ENCODE results near the gene FLT1.

Gene FLT1

DNA sequence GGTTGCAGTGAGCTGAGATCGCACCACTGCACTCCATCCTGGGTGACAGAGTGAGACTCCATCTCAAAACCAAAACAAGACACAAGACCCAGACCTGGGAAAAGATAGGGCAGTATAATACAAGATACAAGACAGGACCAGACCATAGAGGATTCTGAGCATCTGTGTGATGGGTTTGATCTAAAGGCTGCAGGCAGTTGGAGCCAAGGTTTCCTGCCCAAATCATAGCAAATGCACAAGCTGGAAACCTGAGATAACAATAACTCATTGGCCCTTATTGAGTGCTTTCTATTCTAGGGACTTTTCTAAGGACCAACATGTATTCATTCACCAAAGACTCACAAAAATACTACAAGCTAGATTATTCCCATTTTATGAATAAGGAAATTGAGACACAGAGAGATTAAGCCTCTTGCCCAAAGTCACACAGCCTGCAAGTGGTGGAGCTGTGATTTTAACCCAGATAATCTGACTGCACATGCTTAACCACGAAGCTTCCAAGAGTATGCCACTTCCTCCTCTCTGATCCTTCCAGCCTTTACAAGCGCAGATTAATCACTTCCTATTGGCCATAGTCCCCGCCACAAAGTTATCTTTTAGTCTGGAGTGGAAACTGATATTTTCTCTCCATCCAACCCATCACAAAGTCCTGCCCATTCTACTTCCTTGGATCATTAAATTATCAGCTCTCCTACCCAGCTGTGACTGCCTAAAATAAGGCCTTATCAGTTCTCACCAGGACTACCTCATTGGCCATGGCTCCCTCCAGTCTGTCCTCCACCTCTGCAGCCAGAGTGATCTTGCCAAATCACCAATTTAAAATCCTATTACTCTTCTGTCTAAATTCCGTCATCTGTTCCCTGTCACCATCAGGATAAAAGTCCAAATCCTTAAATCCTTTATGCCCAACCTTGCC, 147.2 kb downstream of the FLT1 start:
- no peak for TF ChIP-seq CTCF (IDR thresholded peaks at IDR 0.05; ENCODE audit: low read depth, low read length)
- DNase-seq (ENCODE audit: extremely low read depth, low read depth): no peak

- DNase-seq (ENCODE audit: extremely low read depth, low read depth): no peak
- TF ChIP-seq CTCF (IDR thresholded peaks at IDR 0.05; ENCODE audit: low read depth, low read length): no peak
These were observed 148.8 kb downstream of the FLT1 start for GRCh38 chr13:28346154-28346553.

DNA sequence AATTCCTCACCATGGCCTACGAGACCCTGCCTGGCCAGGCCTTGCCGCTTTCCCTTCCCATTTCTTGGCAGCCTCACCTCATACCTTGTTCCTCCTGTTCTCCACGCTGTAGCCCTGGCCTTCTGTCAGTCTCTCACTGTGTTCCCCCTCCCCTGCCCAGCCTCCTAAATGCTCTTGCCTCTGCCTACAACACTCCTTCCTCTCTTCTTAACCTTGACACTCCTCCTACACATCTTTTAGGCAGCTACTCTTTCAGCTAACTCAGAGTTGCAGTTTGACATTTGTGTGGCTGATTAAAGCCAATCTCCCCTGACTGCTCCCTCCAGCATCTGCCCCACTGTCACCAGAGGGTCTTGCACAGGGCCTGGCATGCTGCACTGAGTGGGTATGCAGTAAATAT, 150.8 kb downstream of the FLT1 start:
- no peak for TF ChIP-seq CTCF (IDR thresholded peaks at IDR 0.05; ENCODE audit: low read depth, low read length)
- DNase-seq (ENCODE audit: extremely low read depth, low read depth): no peak

- DNase-seq (ENCODE audit: extremely low read depth, low read depth): no peak
- no peak for TF ChIP-seq CTCF (IDR thresholded peaks at IDR 0.05; ENCODE audit: low read depth, low read length)
These were observed 152.7 kb downstream of the FLT1 start for GRCh38 chr13:28342251-28342650.

GRCh38 chr13:28340272-28340793, 154.6 kb downstream of the FLT1 start:
- no peak for DNase-seq (ENCODE audit: extremely low read depth, low read depth)
- TF ChIP-seq CTCF (IDR thresholded peaks at IDR 0.05; ENCODE audit: low read depth, low read length): no peak

DNA sequence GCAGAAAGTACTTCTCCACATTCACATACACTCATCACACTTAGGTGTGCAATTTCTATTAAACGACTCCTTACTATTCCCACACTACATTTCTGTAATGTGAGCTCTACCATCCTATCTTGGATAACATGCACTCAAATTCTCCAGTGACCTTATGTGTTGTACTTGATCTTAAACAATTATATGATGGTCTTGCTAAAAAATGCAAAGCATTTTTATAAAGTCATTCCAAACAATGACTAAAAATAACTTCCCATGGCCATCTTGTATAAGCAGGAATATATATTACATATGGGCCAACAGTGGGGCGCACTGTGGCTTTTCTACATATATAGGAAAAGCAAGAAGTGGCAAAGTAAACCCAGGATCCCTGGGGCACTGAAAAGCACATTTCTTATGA, 155.5 kb downstream of the FLT1 start:
- no peak for DNase-seq (ENCODE audit: extremely low read depth, low read depth)
- TF ChIP-seq CTCF (IDR thresholded peaks at IDR 0.05; ENCODE audit: low read depth, low read length): no peak

DNA sequence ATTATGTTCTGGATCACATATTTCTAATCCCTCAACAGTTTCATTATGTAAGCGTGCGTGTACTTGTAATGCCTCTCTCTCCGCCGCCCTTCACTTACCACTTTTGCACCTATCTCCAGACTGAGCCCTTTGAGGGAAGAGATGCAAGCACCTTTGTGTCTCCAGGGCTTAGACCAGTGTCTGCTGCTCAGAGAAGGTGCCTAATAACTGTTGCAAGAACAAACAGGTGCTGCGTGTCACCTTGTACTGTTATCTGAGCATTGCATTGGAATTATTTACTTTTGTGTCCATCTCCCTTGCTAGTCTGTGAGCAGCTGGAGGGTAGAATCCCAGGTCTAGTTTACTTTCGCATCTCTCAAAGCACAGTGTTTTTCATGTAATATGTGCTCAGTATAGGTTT, 156.2 kb downstream of the FLT1 start:
- no peak for TF ChIP-seq CTCF (IDR thresholded peaks at IDR 0.05; ENCODE audit: low read depth, low read length)
- DNase-seq (ENCODE audit: extremely low read depth, low read depth): no peak

Measured in AG09319 (cell line).